Sciatic nerve (tissue), 2 donors: ENCODE data around the gene PRR14L. TPM values are rescaled to one million over a fixed set of nuclear protein-coding genes. Genes with fewer than 3 reads are reported as not detected.
"Not testable (repeated sequence)": the region's sequence is repeated elsewhere in the genome, so short reads cannot be mapped to it uniquely, and the experiment has no call there.

Experiments used
- ATAC-seq: fragments of 200-7000 bp; cut with Tn5 transposase; one replicate; pipeline ENCODE4 v1.9.1; 2020; ENCODE audit warnings: mild to moderate bottlenecking, moderate library complexity
- DNase-seq: peaks from one replicate; pipeline ENCODE4 v3.0.0-alpha.2; 2020; ENCODE audit warnings: low spot score
- intact Hi-C: fragments of 100-400 bp; cut with DNase I; formaldehyde crosslinking; loops from one replicate; pipeline ENCODE4 v1.14.2; 2022
- total RNA-seq: library from RNA; stranded (reverse); fragmentation: NEBNext Ultra II Directional; extraction: Animal tissue kit (Norgen Biotek cat#: 25700); gene quantifications from one replicate; pipeline ENCODE4 v1.2.1, GENCODE V29; 2021
- donor health status: DM: no; HTN: no; CAD: no.
- donor health status: DM: no; HTN: no; CAD: no.

PRR14L gene
- total RNA-seq, 1 donor from 2014 or later = 53.1 TPM

GRCh38 chr22:31692186-31692886 lies 57.6 kb downstream of the PRR14L start:
- intact Hi-C loops = no loop called here
- no peak for DNase-seq
- ATAC-seq = no peak

GRCh38 chr22:31691408-31691807 lies 58.5 kb downstream of the PRR14L start:
- ATAC-seq = no peak
- intact Hi-C loops = no loop called here
- DNase-seq = no peak

GRCh38 chr22:31683181-31684105 lies 66.5 kb downstream of the PRR14L start:
- intact Hi-C loops = no loop called here
- ATAC-seq (peak; percentile 22), DNase-seq (no peak)

- intact Hi-C loops = no loop called here
- DNase-seq (no peak), ATAC-seq (peak; percentile 14)
Measured at GRCh38 chr22:31682751-31683150, 67.2 kb downstream of the PRR14L start.

- ATAC-seq (peak; percentile 37), DNase-seq (no peak)
- intact Hi-C loops = no loop called here
Measured at GRCh38 chr22:31681349-31682345, 68.3 kb downstream of the PRR14L start.

- intact Hi-C loops = no loop called here
- DNase-seq (no peak), ATAC-seq (no peak)
Measured at GRCh38 chr22:31680861-31681341, 69.0 kb downstream of the PRR14L start.

GRCh38 chr22:31678748-31679147 lies 71.2 kb downstream of the PRR14L start:
- DNase-seq (no peak), ATAC-seq (no peak)
- intact Hi-C loops = no loop called here

- intact Hi-C loops = no loop called here
- DNase-seq = peak; percentile 95
- peak; percentile 99 for ATAC-seq
Measured at GRCh38 chr22:31676700-31677099, 73.2 kb downstream of the PRR14L start.

GRCh38 chr22:31674219-31674618 lies 75.7 kb downstream of the PRR14L start:
- ATAC-seq, intact Hi-C loops, DNase-seq: not testable (repeated sequence)

- intact Hi-C loops, ATAC-seq, DNase-seq: not testable (repeated sequence)
Measured at GRCh38 chr22:31668849-31669248, 81.1 kb downstream of the PRR14L start.

- DNase-seq (no peak), ATAC-seq (no peak)
- intact Hi-C loops = no loop called here
Measured at GRCh38 chr22:31662668-31663037, 87.3 kb downstream of the PRR14L start.

GRCh38 chr22:31661851-31662667 lies 87.9 kb downstream of the PRR14L start, which contains the start of gene PISD:
PISD (minus strand) TSS chr22:31662215; CDS start chr22:31662208, 7 bp downstream.
- ATAC-seq (peak; percentile 100), DNase-seq (peak; percentile 97)
- intact Hi-C loops = no loop called here

GRCh38 chr22:31660860-31661341 lies 89.0 kb downstream of the PRR14L start:
- intact Hi-C loops, ATAC-seq, DNase-seq: not testable (repeated sequence)

- intact Hi-C loops = no loop called here
- DNase-seq = no peak
- ATAC-seq = no peak
Measured at GRCh38 chr22:31659246-31659645, 90.7 kb downstream of the PRR14L start.

- DNase-seq = no peak
- intact Hi-C loops = no loop called here
- no peak for ATAC-seq
Measured at GRCh38 chr22:31654408-31654807, 95.5 kb downstream of the PRR14L start.

- DNase-seq = no peak
- no peak for ATAC-seq
- intact Hi-C loops = no loop called here
Measured at GRCh38 chr22:31653944-31654343, 96.0 kb downstream of the PRR14L start.

GRCh38 chr22:31652911-31653684 lies 96.8 kb downstream of the PRR14L start:
- peak; percentile 44 for ATAC-seq
- no peak for DNase-seq
- intact Hi-C loops = no loop called here
